Muscle of arm (tissue), 14 donors: Measurements from ENCODE around the gene HEY2. TPM values are rescaled to one million over a fixed set of nuclear protein-coding genes. Genes with fewer than 3 reads are reported as not detected.
"Not testable (repeated sequence)": the region's sequence is repeated elsewhere in the genome, so short reads cannot be mapped to it uniquely, and the experiment has no call there.

Experiments
- DNase-seq: peaks from one replicate; pipeline ENCODE4 v3.0.0-alpha.2; 2013
- long read RNA-seq, 11 donors: transcript quantifications; one replicate each; lab custom pipeline, GENCODE V29; 2026
- polyA plus RNA-seq, 12 donors: library from polyadenylated mRNA; unstranded; fragments of 120-200 nt; gene quantifications; one replicate each; pipeline ENCODE4 v1.2.1, GENCODE V29; 2013; ENCODE audit not compliant: insufficient read length in 12 of 12

HEY2 gene
- polyA plus RNA-seq: 10 to 100 TPM in 8 of 12 donors, 1 to 10 TPM in 3, not detected in 1; 5.2 to 17.4 (median 12.9) TPM
- long read RNA-seq, donor 1: 0 reads
- long read RNA-seq, donor 2, transcript HEY2-201 (5 exons, 2,678 nt): major isoform, 6 of 8 reads
- long read RNA-seq, donor 2, partial matches to known transcripts: 0 of 8 reads
- long read RNA-seq, donor 2, other reads (novel, unspliced or antisense): 0 of 8 reads
- long read RNA-seq, donor 3, partial matches to known transcripts: 0 of 3 reads
- long read RNA-seq, donor 3, other reads (novel, unspliced or antisense): 0 of 3 reads
- long read RNA-seq, donor 4, partial matches to known transcripts: 0 of 2 reads
- long read RNA-seq, donor 4, other reads (novel, unspliced or antisense): 0 of 2 reads
- long read RNA-seq, donor 5, transcript HEY2-201 (5 exons, 2,678 nt): major isoform, 9 of 9 reads
- long read RNA-seq, donor 5, partial matches to known transcripts: 0 of 9 reads
- long read RNA-seq, donor 5, other reads (novel, unspliced or antisense): 0 of 9 reads
- long read RNA-seq, donor 6, partial matches to known transcripts: 0 of 2 reads
- long read RNA-seq, donor 6, other reads (novel, unspliced or antisense): 0 of 2 reads
- long read RNA-seq, donor 7, partial matches to known transcripts: 0 of 3 reads
- long read RNA-seq, donor 7, other reads (novel, unspliced or antisense): 0 of 3 reads
- long read RNA-seq, donor 8, transcript HEY2-201 (5 exons, 2,678 nt): major isoform, 8 of 8 reads
- long read RNA-seq, donor 8, partial matches to known transcripts: 0 of 8 reads
- long read RNA-seq, donor 8, other reads (novel, unspliced or antisense): 0 of 8 reads
- long read RNA-seq, donor 9, partial matches to known transcripts: 0 of 1 reads
- long read RNA-seq, donor 9, other reads (novel, unspliced or antisense): 0 of 1 reads
- long read RNA-seq, donor 10, transcript HEY2-201 (5 exons, 2,678 nt): major isoform, 12 of 13 reads
- long read RNA-seq, donor 10, partial matches to known transcripts: 0 of 13 reads
- long read RNA-seq, donor 10, other reads (novel, unspliced or antisense): 0 of 13 reads
- long read RNA-seq, donor 11, transcript HEY2-201 (5 exons, 2,678 nt): major isoform, 5 of 5 reads
- long read RNA-seq, donor 11, partial matches to known transcripts: 0 of 5 reads
- long read RNA-seq, donor 11, other reads (novel, unspliced or antisense): 0 of 5 reads

DNA sequence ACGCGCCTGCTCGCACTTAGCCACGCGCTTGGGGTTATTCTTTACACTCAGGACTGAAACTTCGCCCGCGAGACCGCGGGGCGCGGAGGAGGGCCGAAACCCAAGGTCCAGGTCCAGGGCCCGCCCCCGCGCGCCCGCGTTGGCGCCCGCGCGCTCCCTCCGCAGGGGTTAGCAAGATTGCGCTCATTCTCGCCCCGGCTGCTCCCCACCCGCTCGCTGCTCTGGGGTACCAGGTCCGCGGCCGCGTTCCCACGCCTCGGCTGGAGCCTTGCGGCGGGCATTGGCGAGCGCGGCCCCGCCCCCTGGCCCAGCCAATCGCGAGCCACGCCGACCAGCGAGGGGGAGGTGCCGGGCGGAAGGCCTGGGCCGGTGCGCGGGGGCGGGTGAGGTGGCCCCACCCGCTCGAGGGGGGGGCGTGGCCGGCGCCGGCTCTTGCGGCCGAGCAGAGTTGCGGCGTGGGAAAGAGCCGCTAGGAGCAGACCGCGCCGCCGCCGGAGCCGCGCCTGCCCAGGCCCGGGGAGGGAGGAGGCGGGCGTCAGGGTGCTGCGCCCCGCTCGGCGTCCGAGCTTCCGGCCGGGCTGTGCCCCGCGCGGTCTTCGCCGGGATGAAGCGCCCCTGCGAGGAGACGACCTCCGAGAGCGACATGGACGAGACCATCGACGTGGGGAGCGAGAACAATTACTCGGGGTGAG is at the start of gene HEY2:
Gene HEY2 (plus strand): TSS at position 460 of the 692 bp plus-strand sequence. CDS start 145 bp downstream, at position 605.
- peak; percentile 79 for DNase-seq

DNA sequence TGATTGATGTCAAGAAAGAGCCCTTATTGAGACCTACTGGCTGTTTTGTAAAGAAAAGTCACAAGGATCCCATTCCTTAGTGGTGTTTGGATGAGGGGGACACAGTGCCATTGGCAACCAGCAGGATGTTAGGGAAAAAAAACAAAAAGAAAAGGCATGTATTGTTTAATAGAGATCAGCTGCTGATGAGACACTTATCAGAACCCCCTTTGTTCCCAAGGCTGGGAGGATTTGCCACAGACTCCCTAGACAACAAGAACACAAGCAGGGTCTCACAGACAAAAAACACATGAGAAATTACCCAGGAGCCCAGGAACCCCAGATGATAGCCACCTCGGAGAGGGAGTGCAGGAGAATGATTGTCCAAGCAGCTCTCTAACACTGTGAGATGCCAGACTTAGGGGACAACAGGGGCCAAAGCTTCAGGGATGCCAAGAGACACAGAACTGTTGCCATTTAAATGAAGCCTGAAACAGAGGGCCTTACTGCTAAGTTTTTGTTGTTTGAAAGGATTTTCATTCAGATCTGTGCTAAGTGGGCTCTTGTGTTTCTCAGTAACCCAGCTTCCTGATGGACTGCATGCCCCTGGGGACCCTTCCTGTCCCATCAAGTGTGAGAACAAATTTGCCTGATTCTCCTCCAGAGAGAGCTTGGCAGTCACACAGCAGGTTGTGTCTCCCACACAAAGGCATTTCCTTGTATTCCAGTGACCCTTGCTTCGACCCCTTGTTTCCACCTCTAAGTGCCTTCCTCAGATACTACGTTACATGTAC is 48.7 kb upstream of the HEY2 start:
- DNase-seq: no peak

DNA sequence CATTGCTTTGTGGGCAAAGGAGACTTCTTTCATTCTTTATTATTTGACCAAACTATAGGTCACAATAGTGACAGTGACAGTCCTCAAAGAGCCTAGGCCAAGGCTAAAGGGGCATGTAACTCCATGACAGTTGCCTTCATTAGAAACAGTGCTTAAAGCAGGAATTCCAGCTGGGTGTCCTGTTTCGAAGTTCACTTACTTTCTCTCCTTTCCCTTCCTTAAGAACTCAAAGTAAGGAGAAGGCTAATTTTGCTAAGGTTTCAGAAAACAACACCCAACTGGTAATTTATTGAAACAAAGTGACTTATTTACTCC is 48.1 kb upstream of the HEY2 start:
- DNase-seq: no peak

DNA sequence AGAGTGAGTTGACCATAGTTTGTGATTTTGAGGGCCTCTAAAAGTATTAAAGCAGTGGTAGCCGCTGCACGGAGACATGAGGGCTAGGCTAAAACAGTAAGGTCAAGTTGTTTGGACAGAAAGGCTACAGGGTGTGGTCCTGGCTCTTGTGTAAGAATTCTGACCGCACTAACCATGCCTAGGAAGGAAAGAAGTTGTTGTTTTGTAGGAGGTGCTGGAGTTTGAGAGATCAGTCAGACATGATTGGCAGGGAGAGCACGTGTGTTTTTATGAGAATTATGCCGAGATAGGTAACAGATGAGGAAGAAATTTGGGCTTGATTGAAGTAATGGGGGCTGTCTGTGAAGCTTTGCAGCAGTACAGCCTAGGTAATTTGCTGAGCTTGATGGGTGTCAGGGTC is 45.5 kb upstream of the HEY2 start:
- DNase-seq: not testable (repeated sequence)

DNA sequence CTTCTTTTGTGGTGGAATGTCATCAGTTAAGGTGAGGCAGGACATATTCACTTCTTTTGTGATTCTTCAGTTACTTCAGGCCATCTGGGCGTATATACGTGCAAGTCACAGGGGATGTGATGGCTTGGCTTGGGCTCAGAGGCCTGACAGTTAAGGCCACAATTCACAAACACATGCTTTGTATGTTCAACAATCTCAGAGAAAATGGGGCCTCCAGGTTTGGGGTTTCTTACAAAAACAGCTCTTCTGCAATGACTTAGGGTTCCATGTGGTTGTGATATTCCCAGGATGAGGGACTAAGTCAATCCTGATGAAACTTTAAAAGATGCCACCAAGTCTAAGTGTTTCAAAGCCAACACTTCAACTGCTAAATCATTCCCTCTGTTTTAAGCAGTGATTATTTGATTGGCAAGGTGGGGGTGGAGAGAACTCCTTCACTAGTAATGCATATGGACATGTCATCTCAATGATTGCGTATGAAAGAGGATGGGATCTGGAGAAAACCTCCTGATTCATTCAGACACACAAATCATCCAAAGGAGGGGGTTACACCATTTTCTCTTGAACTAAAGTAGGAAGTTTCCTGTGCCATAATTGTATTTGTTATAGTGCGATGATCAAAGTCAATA is 41.7 kb upstream of the HEY2 start:
- no peak for DNase-seq

DNA sequence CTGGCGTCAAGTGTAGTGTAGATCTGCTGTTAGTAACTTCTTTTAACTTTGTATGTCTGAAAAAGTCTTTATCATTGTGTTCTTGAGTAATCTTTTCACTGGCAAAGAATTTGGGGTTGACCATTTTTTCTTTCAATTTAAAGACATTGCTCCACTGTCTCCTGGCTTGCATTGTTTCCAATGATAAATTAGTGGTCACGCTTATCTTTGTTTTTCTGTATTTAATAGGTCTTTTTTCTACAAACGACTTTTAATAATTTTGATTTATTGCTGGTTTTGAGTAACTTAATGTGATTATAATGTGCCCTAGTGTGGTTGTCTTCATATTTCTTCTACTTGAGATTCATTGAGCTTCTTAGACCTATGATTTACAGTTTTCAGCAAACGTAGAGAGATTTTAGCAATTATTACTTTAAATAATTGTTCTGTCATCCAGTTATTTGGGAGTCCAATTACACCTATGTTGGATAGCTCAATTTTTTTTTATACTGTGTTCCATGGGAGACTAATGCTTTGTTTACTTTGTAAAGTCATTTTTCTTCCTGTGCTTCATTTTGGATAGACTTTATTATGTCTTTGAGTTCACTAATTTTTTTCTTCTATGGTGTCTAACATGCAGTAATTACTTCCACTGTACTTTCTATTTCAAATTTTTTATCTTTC is 38.3 kb upstream of the HEY2 start:
- DNase-seq: no peak

DNA sequence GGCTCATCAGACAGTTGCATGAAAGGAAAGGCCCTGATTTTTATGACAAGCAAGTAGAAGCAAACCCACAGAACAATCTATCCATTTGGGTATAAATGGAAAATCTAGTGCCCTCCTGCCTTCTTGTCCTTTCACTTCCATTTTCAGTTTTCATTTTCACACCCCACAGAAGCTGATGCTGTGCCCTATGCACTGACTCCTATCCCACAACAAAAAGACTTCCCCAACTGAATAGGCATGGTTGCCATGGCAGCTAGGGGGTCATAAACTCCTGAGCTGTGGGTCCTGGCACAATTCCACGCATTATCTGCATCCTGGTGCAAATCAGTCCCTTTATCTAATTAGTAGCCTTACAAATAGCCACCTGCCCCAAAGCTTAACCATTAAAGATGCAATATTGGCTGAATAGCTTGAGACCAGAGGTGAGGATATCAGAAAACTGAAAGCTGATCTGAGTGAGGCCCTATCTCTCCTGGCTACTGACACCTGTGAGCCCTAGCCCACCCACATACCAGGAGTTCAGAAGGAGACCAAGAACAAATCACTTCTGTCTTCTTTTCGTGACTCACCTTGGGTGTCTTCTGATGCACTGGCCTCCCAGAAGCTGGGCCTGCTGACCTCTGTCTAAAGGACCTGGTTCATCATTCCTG is 34.9 kb upstream of the HEY2 start:
- no peak for DNase-seq

DNA sequence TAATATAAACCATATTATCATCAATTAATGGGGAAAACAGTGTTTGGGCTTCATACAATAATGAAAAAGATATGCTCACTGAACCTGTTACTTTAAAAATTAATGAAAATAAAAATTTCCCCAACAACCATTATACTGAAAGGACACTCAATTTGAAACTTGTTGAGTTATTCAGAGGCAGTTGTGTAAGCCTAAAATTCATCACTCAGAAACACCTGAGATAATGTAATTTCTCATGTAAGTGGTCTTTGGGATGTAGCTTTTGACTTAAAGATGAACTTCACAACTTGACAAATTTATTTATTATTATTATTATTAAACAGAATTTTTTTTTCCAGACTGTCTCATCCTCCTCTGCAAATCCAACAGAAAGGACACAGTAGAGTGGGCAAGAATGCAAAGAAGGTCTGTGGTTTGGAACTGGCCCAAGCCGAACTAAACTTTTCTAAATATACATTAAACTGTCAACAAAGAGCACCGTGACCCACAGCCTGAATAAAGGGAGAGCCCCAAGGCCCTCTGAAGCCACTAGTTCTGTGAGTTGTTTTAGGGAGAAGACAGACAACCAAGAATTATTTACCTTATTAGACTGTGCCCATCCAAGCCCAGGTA is 32.2 kb upstream of the HEY2 start:
- no peak for DNase-seq

DNA sequence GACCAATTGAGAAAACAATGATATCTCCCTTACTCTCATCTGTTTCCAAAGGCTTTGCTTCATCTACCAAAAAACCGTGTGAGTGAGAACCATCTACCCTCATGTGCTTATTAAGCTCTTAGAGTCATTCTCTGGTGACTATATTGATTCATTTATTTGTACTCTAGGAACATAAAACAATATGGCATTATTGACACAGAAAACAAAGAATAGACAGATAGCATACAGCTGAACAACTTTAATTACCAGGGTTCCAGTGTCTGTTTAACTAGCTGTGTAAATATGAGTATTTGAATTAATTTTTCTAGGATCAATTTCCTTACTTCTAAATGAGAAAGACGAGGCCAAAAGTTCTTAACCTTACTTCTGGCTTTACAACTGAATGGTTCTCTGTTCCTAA is 31.3 kb upstream of the HEY2 start:
- DNase-seq: no peak

DNA sequence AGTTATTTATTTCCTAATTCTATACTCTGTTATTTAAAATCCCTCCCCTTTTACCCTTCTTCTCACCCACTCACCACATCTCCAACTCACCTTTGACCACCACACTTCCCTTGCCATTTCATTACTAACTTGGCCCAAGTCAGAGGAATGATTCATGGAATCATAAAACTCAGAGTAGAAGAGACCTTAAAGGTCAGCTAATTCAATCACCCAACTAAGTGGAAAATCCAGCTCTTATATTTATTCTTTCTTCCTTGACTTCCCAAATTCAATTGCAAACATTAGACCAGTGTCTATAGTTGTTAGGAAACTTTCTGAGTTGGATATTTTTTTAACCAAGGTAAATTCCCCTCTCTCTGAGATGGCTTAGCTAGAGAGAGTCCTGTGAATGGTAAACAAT is 26.5 kb upstream of the HEY2 start:
- DNase-seq: no peak

DNA sequence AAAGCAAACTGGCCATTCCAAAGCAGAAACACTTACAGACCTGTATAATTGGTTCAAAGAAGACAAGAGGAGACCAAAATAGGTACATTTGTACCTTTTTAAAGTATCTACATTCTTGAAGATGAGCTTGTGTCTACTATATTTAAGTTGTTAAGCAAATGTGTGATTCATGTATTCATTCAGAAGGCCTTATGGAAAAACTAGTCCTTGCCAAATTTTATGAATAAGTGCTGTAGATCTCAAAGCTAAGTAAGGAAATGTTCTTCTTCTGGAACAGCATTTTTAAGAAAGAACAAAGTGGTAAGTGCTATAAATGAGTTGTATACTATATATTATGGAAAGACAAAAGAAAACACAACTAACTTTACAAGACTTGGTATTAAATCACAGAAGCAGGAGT is 22.2 kb upstream of the HEY2 start:
- no peak for DNase-seq

DNA sequence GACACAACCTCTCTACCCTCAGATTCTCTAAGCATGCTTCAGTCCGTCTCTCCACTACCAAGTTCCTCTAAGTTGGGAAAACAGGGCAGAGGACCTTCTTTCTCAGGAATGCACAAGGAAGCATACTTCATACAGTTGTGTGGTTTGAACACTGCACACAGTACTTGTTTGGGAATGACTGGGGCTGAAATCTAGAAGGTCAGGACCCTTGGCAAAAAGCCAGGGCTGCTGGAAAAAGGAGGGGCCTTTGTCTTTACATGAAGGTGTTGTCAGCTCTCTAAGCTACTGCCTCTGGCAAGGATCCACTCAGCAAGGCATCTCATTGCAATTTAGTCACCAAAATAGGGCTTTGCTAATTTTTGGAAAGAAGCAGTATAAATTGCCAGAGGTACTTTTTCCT is 20.7 kb upstream of the HEY2 start:
- no peak for DNase-seq

DNA sequence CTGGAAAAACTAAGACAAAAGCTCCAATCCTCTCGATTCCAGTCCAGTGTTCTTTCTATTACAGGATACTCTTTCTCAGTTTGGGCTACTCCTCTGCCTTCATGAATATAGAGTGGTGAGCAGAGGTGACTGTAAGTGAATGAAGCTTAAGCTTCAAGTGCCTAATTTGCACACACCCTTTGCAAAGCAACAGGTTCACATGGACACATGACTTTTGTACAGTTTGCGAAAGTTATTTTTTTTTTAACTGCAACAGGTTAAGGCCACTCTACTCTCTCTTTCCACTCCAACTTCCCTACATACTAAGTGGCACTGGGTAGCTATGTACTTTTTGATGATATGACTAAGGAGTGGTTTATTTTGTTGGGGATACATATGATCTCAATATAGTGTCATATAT is 19.4 kb upstream of the HEY2 start:
- no peak for DNase-seq

DNA sequence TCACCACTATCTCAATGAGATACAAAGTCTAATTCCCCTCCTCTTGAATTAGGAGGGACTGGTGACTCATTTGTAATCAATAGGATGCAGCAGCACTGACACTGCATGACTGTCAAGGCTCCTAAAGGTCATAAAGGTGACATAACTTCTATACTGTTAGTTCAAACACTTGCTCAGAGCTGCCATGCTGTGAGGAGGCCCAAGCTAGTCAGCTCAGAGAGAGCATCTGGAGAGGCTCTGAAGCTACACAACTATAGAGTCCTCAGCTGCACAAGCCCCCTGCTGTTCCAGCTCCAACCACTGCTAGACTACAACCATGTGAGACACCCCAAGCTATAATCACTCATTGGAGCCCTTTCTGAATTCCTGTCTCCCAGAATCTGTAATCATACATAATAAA is 17.0 kb upstream of the HEY2 start:
- DNase-seq: no peak

DNA sequence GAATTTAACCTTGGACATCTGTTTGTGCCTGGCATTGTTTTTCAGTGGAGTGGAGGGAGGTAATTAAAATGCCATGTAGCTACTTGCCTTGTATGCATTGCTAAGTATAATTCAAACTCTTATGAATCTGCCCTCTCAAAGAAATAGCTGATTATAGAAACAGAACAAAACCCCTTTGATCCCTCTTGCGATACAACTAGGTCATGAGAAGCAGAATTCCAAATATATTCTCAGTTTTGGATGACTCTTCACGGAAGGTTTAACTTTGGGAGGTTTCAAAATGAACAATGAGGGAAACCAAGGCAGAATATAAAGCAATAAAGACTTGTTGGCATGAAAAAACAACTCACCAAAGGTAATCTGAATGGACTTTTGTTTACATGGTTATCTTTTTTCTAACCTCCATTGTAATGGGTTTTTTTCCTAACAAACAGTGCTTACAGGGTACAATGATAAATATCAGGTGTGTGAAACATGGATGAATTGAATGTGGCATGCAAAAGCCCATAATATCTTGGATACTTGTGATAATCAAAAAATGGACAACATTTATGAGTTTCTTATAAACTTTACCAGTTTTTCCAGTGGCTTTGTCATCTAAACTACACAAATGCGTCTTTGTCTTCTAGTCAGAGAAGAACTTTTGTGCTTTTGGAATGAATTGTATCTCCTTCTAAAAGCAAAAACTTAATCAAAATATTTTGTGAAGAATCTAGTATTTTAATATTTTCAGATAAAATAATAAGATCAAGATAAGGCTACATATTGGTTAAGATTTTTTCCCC is 15.7 kb upstream of the HEY2 start:
- no peak for DNase-seq

DNA sequence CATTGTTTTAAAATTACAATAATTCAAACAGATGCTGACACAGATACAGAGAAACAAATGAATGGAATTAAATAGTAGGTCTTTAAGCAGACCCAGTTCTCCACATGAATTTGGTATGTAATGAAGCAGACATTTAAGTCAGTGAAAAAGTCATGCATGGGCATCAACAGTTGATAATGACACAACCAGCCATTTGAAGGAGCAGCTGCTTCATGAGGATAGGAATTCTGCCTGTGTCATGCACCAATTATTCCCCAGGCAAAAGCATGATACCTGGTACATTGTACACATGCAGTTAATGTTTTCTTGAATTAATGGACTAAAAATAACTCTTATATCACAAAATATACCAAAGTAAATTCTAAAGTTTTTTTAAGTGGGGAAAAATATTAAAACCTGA is 11.2 kb upstream of the HEY2 start:
- DNase-seq: no peak

DNA sequence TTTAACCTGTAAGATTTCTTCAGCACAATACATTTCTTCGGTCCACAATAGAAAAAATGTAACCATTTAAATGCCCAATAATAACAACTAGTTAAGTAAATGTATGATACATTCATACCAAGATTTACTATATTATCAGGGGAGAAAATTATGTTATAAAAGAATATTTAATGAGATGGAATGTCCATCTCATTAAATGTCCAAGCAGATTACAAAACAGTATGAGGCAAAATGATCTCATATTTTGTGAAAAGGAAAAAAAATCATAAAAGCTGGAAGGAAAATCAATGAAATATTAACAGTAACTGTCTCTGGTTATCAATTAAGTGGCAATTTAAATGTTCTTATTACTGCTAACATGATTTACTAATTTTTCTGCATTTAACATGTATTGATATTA is 10.1 kb upstream of the HEY2 start:
- no peak for DNase-seq

DNA sequence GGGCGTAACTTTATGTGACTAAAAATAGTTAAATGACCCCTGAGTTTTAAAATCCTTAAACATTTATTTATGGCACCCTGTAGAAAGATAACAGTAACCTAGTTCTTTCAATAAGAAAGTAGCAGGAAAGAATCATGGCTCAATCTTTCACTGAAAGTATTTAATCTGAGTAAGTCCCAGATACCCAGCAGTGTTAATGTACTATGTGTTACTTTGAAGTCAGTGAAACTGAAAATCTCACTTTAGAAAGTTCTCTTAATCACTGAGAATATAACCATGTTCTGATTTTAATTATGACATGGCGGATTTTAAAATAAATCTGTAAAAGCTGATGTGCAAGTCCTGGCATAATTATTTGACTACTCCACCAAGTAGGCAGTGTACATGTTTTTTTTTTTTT is 8.1 kb upstream of the HEY2 start:
- no peak for DNase-seq
